Heart left ventricle (tissue), 16 donors: ENCODE data around the gene PHF21A. TPM values are rescaled to one million over a fixed set of nuclear protein-coding genes. Genes with fewer than 3 reads are reported as not detected.

Experiments used
- ATAC-seq, 4 donors: fragments of 200-7000 bp; cut with Tn5 transposase; one replicate each; pipeline ENCODE4 v1.9.1; 2020 to 2022; ENCODE audit warnings: moderate library complexity in 4 of 4, mild to moderate bottlenecking in 3 of 4, moderate number of reproducible peaks in 1 of 4
- DNase-seq, 5 donors: peaks; one replicate each; pipeline ENCODE4 v3.0.0-alpha.2; 2020
- H3K27ac ChIP-seq, 12 donors: fragments of 200-600 bp; sonication (generic) in 4 of 12; one replicate each; pipeline versions ENCODE4 v1.5.0 to v1.8.0; 2016 to 2022; ENCODE audit warnings: mild to moderate bottlenecking in 2 of 12
- H3K27me3 ChIP-seq, 9 donors: fragments of 200-600 bp; sonication (generic) in 2 of 9; one replicate each; pipeline versions ENCODE4 v1.5.1 to v1.8.0; 2016 to 2022; ENCODE audit warnings: mild to moderate bottlenecking in 3 of 9
- H3K36me3 ChIP-seq, 9 donors: fragments of 200-600 bp; sonication (generic) in 2 of 9; one replicate each; pipeline versions ENCODE4 v1.5.0 to v1.8.0; 2018 to 2022; ENCODE audit warnings: mild to moderate bottlenecking in 2 of 9
- H3K4me1 ChIP-seq, 12 donors: fragments of 200-600 bp; sonication (generic) in 4 of 12; one replicate each; pipeline versions ENCODE4 v1.5.0 to v1.8.0; 2016 to 2022; ENCODE audit warnings: mild to moderate bottlenecking in 3 of 12
- H3K4me3 ChIP-seq, 12 donors: fragments of 200-600 bp; sonication (generic) in 4 of 12; one replicate each; pipeline versions ENCODE4 v1.5.0 to v1.8.0; 2017 to 2022; ENCODE audit warnings: mild to moderate bottlenecking in 9 of 12, moderate library complexity in 4 of 12
- H3K9me3 ChIP-seq, 12 donors: fragments of 200-600 bp; sonication (generic) in 4 of 12; one replicate each; pipeline versions ENCODE4 v1.5.0 to v1.8.0; 2016 to 2022; ENCODE audit warnings: mild to moderate bottlenecking in 1 of 12
- CTCF ChIP-seq, 12 donors: fragments of 200-600 bp; sonication (generic) in 4 of 12; IDR thresholded peaks; one replicate each; pipeline versions ENCODE4 v1.5.0 to v1.8.0; 2018 to 2022; ENCODE audit warnings: antibody characterized with exemption in 12 of 12, mild to moderate bottlenecking in 5 of 12
- POLR2A ChIP-seq, 2 donors: fragments of 450-650 bp; IDR thresholded peaks; one replicate each; pipeline ENCODE4 v1.6.1; 2017; ENCODE audit warnings: antibody characterized with exemption in 2 of 2, mild to moderate bottlenecking in 2 of 2, moderate library complexity in 2 of 2
- WGBS, 4 donors: extraction: QIAGEN DNeasy Blood & Tissue Kit in 2 of 4; methylation state at CpG; one replicate each; pipeline versions ENCODE4 v1.1.5 to v1.1.7; 2013 to 2018; 5-methylcytosine and 5-hydroxymethylcytosine counted together
- intact Hi-C, 10 donors: fragments of 100-400 bp; cut with DNase I; formaldehyde crosslinking; loops; one replicate each; pipeline versions ENCODE4 v1.11.1 to v1.14.2; 2022
- polyA plus RNA-seq, 2 donors: library from polyadenylated mRNA; stranded (reverse); fragments of 200-250 nt; gene quantifications; one replicate each; pipeline ENCODE4 v1.2.3, GENCODE V29; 2013
- total RNA-seq, 9 donors: library from RNA; depleted of rRNA in 2 of 9; stranded (reverse); fragments of >200 nt in 2 of 9; fragmentation: NEBNext Ultra II Directional in 3 of 9; extraction: Animal tissue kit (Norgen Biotek cat#: 25700) in 3 of 9; gene quantifications; one replicate each; pipeline versions ENCODE4 v1.1.0 to v1.2.4, GENCODE V29; 2016 to 2023
- donor health status: ischemic (EF 13 %, LVEDD 7.1; RV severe dilation, severe dysfunction).
- donor health status: healthy with polysubstance abuse.
- donor health status: DM: no; HTN: yes; CAD: no.
- donor health status: DM: no; HTN: no; CAD: no.
- donor health status: ischemic (EF 25% LVEDD 6.9; RV normal size, moderate dysfunction).
- donor health status: ischemic (EF 25% LVEDD 5.7; RV mildly dilated, moderate dysfunction).
- donor health status: healthy.
- donor health status: DM: yes; HTN: yes; CAD: no.
- donor health status: ischemic (EF 35%, LVEDD 5.7; RV mildly dilated, moderate dysfunction).
- donor health status: nonischemic (EF 11% LVEDD 7.7; RV severe dilation, severe dysfunction).
- donor health status: DM: yes; HTN: yes; CAD: no.
- donor health status: PGD.
- donor health status: ischemic (EF 29% LVEDD 5.4; RV normal size, mild dysfunction).
- donor health status: nonischemic (EF 23%, LVEDD 6.1; RV moderate dilation, normal function).

The PHF21A gene
- total and polyA plus RNA-seq, 11 donors = 16.5 to 45.9 (median 36.1) TPM

DNA sequence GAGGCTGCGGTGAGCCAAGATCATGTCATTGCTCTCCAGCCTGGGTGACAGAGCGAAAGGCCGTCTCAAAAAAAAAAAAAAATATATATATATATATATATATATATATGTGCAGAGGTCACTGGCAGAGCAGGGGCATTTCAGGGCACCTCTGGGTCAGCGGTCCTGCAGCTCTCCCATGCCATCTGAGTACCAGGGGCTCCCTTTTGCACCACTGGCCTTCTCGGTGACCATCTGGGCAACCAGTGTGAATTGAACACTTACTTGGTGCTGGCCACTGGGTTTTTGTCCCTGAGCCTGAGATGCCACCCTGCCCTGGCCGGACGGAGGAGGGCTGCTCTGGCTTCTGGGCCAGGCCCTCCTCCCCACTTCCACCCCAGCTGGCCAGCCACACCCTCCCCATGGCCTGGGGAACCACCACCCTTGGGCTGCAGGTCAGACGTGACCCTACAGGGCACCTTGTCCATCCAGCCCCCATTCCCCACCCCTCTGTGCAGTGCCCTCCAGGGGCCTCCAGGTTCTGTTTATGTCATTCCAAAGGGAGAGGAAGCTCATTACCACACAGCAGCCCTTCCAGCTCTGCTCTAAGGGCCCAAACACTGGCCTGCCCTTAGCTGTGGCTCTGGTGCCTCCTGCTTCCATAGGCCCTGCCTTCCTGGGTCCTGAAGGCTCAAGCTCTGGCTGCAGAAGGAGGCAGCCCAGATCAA, 225.5 kb downstream of the PHF21A start:
- DNase-seq (peak in 1 of 5 donors; percentile 19), ATAC-seq (no peak)
- 89 to 95% (median 91%) methylated on average over 8 of the region's 8 CpGs for WGBS, 4 donors
- Histone ChIP-seq H3K27ac (no peak overlapping the region), H3K27me3 (peaks cover 0 to 30% (median 0%) of the 10 kb centered on the region in 9 donors), H3K9me3 (no peaks in the 10 kb centered on the region), H3K4me1 (peaks cover 2 to 29% (median 15%) of the 10 kb centered on the region in 12 donors), H3K4me3 (no peak overlapping the region), H3K36me3 (no peaks in the 10 kb centered on the region)
- TF ChIP-seq CTCF (IDR thresholded peaks at IDR 0.05) = no peak
- TF ChIP-seq POLR2A (IDR thresholded peaks at IDR 0.05) = no peak
- intact Hi-C loops = no loop called here

DNA sequence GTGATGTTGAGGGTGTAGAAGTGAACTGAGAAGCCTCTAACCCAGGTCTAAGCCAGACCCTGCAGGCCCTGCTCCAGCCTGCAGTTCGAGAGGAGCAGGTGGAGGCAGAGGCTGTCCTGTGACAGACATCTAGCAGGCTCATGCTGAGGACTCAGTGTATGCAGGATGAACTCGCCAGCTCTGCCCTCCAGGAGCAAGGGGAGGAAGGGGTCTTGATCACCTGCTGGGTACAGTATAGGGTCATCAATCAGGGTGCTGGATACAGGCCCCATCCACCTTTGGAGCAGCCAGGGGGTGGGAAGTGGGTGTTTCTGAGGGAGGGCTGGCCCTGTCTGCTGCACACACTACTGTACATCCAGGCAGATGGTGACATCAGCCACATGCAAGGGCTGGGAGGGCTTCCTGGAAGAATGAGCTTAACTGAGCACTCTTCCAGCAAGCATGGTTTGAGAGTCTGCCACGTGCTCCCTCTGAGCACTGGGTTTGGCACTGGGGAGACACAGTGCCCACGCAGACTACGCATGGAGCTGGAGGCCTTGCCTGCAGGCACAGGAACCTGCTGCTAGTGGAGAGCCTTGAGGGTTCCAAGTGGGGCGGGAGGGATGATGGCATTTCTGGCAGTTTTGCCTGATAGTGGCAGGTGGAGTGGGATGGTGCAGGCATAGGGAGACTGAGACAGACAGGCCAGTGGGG, 226.6 kb downstream of the PHF21A start:
- Histone ChIP-seq H3K27me3 (peaks cover 0 to 24% (median 0%) of the 10 kb centered on the region in 9 donors), H3K9me3 (no peaks in the 10 kb centered on the region), H3K27ac (no peak overlapping the region), H3K36me3 (no peaks in the 10 kb centered on the region), H3K4me1 (peaks cover 0 to 19% (median 10%) of the 10 kb centered on the region in 12 donors), H3K4me3 (no peak overlapping the region)
- ATAC-seq (no peak), DNase-seq (peak in 1 of 5 donors; percentile 22)
- TF ChIP-seq POLR2A (IDR thresholded peaks at IDR 0.05) = no peak
- no peak for TF ChIP-seq CTCF (IDR thresholded peaks at IDR 0.05)
- intact Hi-C loops = no loop called here
- 83 to 86% (median 84%) methylated on average over 5 to 6 of the region's 6 CpGs for WGBS, 4 donors

GRCh38 chr11:45892856-45893255, 228.4 kb downstream of the PHF21A start:
- no peak overlapping the region for H3K4me3 ChIP-seq
- DNase-seq = no peak
- intact Hi-C loops = no loop called here
- peaks cover 0 to 9% (median 0%) of the 10 kb centered on the region in 12 donors for H3K4me1 ChIP-seq
- peaks cover 0 to 10% (median 0%) of the 10 kb centered on the region in 9 donors for H3K27me3 ChIP-seq
- TF ChIP-seq POLR2A (IDR thresholded peaks at IDR 0.05) (no peak), CTCF (IDR thresholded peaks at IDR 0.05) (no peak)
- no peaks in the 10 kb centered on the region for H3K9me3 ChIP-seq
- ATAC-seq = peak in 2 of 4 donors; percentile 35 to 50
- 75 to 83% (median 81%) methylated on average over 3 to 5 of the region's 5 CpGs for WGBS, 4 donors
- no peaks in the 10 kb centered on the region for H3K36me3 ChIP-seq
- H3K27ac ChIP-seq = no peak overlapping the region

DNA sequence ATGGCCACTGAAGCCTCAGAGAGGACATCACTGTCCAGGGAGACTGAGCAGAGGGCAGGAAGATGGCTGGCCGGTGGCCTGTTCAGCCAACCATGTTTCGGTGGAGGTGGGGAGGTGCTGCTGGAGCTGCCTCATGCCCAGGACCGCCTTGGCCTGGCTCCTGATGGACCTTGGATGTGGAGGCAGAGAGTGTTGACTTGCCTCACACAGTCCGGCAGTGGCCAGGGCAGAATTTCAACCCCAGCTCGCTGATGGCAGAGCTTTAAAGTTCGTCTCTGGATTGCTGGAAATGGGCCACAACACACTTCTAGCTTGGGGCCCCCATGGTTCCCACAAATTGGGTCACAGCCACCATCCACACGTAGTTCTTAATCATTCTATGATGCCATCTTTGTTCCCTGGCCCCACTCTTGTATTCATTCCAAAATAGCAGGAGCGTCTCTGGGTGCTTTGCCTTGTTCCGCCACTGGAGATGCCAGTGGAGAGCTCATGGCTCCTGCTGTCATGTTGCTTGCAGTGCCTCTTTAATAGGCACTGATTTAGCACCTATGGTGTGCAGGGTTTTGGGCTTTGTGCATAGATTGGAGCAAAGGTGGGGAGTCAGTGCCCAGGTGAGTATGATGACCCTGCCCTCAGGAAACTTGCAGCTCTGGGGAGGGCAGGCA, 230.2 kb downstream of the PHF21A start:
- WGBS, 4 donors = 77 to 84% (median 80%) methylated on average over 5 to 9 of the region's 9 CpGs
- Histone ChIP-seq H3K9me3 (no peaks in the 10 kb centered on the region), H3K36me3 (no peaks in the 10 kb centered on the region), H3K27me3 (peaks cover 0 to 5% (median 0%) of the 10 kb centered on the region in 9 donors), H3K4me1 (peaks cover 0 to 12% (median 0%) of the 10 kb centered on the region in 12 donors), H3K4me3 (no peak overlapping the region), H3K27ac (no peak overlapping the region)
- DNase-seq (peak in 1 of 5 donors; percentile 37), ATAC-seq (no peak)
- intact Hi-C loops = no loop called here
- no peak for TF ChIP-seq POLR2A (IDR thresholded peaks at IDR 0.05)
- no peak for TF ChIP-seq CTCF (IDR thresholded peaks at IDR 0.05)
